ENCODE results near the gene LXN.
A peak's percentile ranks its signal among the peaks of the same experiment; 100 is the strongest.

LXN gene

DNA sequence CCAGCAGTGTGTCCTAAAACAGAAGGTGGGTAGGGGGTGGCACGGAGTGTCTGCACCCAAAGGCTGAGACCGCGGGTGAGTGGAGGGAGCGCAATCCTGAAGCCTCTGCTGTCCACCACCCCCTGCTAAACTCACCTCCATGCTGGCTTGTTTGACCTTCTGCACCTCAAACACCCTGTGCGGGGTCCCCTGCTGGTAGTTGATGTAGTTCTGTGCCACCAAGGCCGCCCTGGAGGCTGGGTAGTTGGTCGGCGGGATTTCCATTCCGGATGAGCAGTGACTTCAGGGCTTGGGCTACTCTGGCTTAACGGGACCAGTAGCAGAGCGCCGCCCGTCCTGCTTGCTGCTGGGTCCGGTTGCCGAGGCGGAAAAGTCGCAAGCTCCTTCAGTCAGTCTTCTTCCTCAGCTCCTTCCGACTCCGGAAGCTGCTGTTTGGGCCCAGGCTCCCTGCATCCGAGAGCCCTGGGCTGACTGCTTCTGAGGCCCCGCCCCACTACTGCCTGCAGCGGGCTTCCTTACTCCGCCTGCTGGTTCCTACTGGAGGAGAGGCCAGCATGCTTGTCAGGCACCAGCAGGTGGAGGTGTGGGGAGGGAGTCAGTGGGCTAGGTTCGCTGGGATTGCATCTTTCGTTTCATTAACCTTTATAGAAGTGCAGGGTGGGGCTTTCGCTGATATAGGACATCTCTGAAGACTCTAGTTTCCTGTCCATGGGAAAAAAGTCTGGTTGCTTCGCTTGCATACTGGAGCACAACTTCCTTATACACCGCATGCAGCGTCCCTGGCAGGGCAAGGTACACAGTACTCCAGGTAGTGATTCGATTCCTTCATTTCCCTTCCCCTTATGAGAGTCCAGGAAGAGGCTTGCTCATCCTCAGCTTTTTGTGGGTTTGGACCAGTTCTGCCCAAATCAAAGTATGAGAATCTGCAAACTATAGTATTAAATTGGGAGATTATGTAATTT is at the start of gene LXN:
TSS of gene LXN (minus strand) at position 434 of the 962 bp plus-strand sequence. CDS start at position 264, 170 bp downstream.
- Histone ChIP-seq H3K27me3 (no peaks in the 10 kb centered on the region), H3K4me1 (ENCODE audit: control insufficient read depth in 1 of 2, insufficient read depth in 1 of 2, low read depth in 1 of 2, low read length in 1 of 2) (peaks cover 14 to 20% of the 10 kb centered on the region in 2 experiments), H3K36me3 (peaks cover 19% of the 10 kb centered on the region), H3K9me3 (no peaks in the 10 kb centered on the region), H3K27ac (peak within 1 kb of the TSS; percentile 89), H3K4me3 (ENCODE audit: low read depth in 1 of 2, low read length in 1 of 2) (peak within 1 kb of the TSS; percentile 79 to 83)
- TF ChIP-seq CTCF (IDR thresholded peaks at IDR 0.05): peak; percentile 80

- H3K4me1 ChIP-seq (ENCODE audit: control insufficient read depth in 1 of 2, insufficient read depth in 1 of 2, low read depth in 1 of 2, low read length in 1 of 2): peaks cover 30 to 34% of the 10 kb centered on the region in 2 experiments
- H3K9me3 ChIP-seq: no peaks in the 10 kb centered on the region
- H3K27me3 ChIP-seq: no peaks in the 10 kb centered on the region
- no peak for TF ChIP-seq CTCF (IDR thresholded peaks at IDR 0.05)
- no peaks in the 10 kb centered on the region for H3K36me3 ChIP-seq
- H3K27ac ChIP-seq: peak overlapping the region; percentile 96
- peak overlapping the region in 1 of 2 experiments; percentile 45 for H3K4me3 ChIP-seq (ENCODE audit: low read depth in 1 of 2, low read length in 1 of 2)
Observed at GRCh38 chr3:158722108-158722507, 49.7 kb upstream of the LXN start.

DNA sequence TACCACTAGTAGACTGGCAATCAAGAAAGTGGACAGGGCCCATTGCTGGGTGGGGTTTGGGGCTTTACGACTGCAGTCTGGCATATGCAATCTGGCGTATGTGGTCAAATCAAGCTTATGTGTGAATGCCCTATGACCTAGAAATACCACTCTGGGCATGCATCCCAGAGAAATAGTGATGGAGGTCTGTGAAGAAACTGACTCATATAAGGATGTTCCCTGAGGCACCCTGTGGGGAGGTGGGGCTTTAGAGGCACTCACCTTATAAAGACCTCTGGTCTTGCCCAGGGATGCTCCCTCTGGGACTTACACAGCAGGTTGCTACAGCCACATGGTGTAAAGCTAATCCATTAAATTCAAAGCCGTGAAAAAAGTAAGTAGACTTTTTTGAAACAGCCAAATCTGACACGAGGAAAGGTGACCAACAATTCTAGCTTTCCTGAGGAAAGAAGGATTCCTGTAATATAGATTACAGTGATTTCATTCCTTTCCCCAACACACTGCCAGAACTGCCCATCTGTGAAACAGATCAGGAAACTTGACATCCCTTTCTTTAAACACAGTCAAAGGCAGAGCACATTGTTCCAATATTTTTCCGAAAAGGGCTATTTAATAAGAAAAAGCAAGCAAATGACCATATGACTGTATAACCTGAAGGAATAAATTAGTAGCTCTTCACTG is 46.2 kb upstream of the LXN start:
- no peak for TF ChIP-seq CTCF (IDR thresholded peaks at IDR 0.05)
- Histone ChIP-seq H3K9me3 (no peaks in the 10 kb centered on the region), H3K4me3 (ENCODE audit: low read depth in 1 of 2, low read length in 1 of 2) (no peak overlapping the region), H3K27ac (no peak overlapping the region), H3K27me3 (no peaks in the 10 kb centered on the region), H3K36me3 (no peaks in the 10 kb centered on the region), H3K4me1 (ENCODE audit: control insufficient read depth in 1 of 2, insufficient read depth in 1 of 2, low read depth in 1 of 2, low read length in 1 of 2) (peaks cover 20 to 25% of the 10 kb centered on the region in 2 experiments)

DNA sequence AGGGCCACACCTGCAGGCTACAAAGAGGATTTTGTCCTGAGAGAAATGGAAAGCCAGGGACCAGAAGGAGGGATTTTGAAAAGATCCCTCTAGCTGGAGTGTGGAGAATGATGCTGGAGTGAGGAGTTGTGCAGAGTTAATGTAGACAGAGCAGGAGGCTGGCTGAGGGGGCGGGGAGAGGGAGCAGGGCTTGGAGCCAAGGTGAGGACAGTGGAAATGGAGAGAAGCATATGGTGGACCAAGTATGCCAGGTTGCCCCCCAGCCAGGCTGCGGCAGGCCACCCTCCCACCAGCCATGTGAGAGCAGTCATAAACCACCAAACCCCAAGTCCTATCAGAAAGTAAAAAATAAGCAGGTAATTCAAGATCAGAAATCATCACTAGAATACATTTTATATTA is 45.1 kb upstream of the LXN start:
- no peak for TF ChIP-seq CTCF (IDR thresholded peaks at IDR 0.05)
- Histone ChIP-seq H3K9me3 (no peaks in the 10 kb centered on the region), H3K4me3 (ENCODE audit: low read depth in 1 of 2, low read length in 1 of 2) (no peak overlapping the region), H3K27ac (no peak overlapping the region), H3K27me3 (no peaks in the 10 kb centered on the region), H3K36me3 (no peaks in the 10 kb centered on the region), H3K4me1 (ENCODE audit: control insufficient read depth in 1 of 2, insufficient read depth in 1 of 2, low read depth in 1 of 2, low read length in 1 of 2) (peaks cover 17 to 25% of the 10 kb centered on the region in 2 experiments)

DNA sequence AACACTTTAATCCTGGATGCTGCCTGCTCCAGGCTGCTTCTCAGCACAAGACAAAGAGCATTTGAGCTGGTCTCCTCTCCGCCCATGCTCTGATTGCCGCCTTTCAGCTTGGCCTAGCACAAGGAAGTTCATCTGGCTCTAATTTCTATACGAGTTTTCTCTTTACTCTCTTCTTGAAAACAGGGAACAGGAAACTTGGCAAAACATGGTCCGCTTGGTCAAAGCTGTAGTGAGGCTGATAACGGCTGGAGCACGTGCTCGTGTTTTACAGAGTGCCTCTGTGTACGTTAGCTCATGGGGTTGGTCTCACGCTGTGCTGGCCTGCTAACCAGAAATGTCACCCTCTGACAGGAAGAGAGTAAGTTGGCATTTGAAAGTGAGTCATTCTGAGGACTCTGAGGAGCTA is 40.6 kb upstream of the LXN start:
- no peak overlapping the region for H3K4me3 ChIP-seq (ENCODE audit: low read depth in 1 of 2, low read length in 1 of 2)
- TF ChIP-seq CTCF (IDR thresholded peaks at IDR 0.05): no peak
- no peaks in the 10 kb centered on the region for H3K36me3 ChIP-seq
- no peaks in the 10 kb centered on the region for H3K9me3 ChIP-seq
- peak overlapping the region; percentile 63 for H3K27ac ChIP-seq
- no peaks in the 10 kb centered on the region for H3K27me3 ChIP-seq
- peaks cover 19 to 22% of the 10 kb centered on the region in 2 experiments for H3K4me1 ChIP-seq (ENCODE audit: control insufficient read depth in 1 of 2, insufficient read depth in 1 of 2, low read depth in 1 of 2, low read length in 1 of 2)

All from neutrophil (primary cell).